Ectodermal cell (in vitro differentiated cells): ENCODE data around the gene RBM46.

Source experiments
- H3K27ac ChIP-seq: 2 replicates; pipeline ENCODE4 v1.7.0; 2013; ENCODE audit warnings: mild to moderate bottlenecking, low read depth, low read length; ENCODE audit not compliant: insufficient read depth, poor library complexity, severe bottlenecking
- H3K27me3 ChIP-seq: 2 replicates; pipeline ENCODE4 v1.7.0; 2013; ENCODE audit warnings: mild to moderate bottlenecking, low read length; ENCODE audit not compliant: insufficient read depth, control insufficient read depth, poor library complexity, severe bottlenecking
- H3K36me3 ChIP-seq: one replicate; pipeline ENCODE4 v1.7.0; 2013; ENCODE audit warnings: low read length; ENCODE audit not compliant: control insufficient read depth, insufficient read depth
- H3K4me1 ChIP-seq: one replicate; pipeline ENCODE4 v1.7.0; 2013; ENCODE audit warnings: low read length; ENCODE audit not compliant: control insufficient read depth, insufficient read depth
- H3K4me3 ChIP-seq: 2 replicates; pipeline ENCODE4 v1.7.0; 2013; ENCODE audit warnings: low read depth, low read length, control low read depth; ENCODE audit not compliant: insufficient read depth
- H3K9me3 ChIP-seq: 2 replicates; pipeline ENCODE4 v1.7.0; 2013; ENCODE audit warnings: mild to moderate bottlenecking, low read length, moderate library complexity; ENCODE audit not compliant: control insufficient read depth
- WGBS, 2 experiments: methylation state at CpG; one replicate each; pipeline ENCODE4 v1.1.7; 2013; ENCODE audit warnings: missing lambda C conversion rate in 2 of 2; 5-methylcytosine and 5-hydroxymethylcytosine counted together

Gene RBM46

DNA sequence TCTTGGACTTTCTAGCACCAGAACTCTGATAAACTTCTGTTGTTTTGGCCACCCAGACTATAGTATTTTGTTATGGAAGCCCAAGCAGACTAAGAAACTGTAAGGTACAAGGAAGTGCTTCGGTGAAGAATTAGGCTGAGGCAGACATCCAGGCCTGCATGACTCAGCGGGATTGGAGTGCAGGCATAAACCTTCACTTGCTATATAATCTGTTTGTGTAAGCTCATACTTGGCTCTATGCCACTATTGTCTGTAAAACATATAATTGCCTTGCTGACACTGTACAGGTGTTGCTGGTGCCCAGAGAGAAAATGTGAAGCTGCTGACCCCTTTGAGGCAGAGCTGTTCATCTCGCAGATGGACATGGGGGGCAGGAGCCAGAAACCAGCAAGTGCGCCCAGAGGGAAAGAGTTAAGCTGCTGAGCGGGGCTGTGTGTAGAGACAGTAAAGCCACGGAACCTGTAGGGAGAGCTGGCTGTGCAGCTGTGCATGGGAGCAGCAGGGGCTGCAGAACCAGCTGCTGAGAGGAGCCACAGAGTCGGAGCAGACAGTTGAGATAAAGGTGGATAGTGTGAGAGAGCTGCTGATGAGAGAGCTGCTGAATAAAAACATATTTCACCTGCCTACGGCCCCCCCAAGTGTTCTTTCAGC, 96.2 kb downstream of the RBM46 start:
- Histone ChIP-seq H3K4me3 (no peak overlapping the region), H3K27me3 (no peaks in the 10 kb centered on the region), H3K9me3 (peaks cover 3% of the 10 kb centered on the region), H3K36me3 (no peaks in the 10 kb centered on the region), H3K27ac (no peak overlapping the region), H3K4me1 (no peaks in the 10 kb centered on the region)
- 90 to 92% methylated on average over 8 of the region's 8 CpGs for WGBS, 2 experiments
